SU-DHL-6 (cell line): ENCODE results near the gene EPHA3.

Experiments used
- H2AFZ ChIP-seq: fragments of 200-600 bp; sonication (generic); 2 replicates; pipeline ENCODE4 v1.6.1; 2014; ENCODE audit warnings: low read depth, mild to moderate bottlenecking, moderate library complexity, mixed read lengths, antibody characterized with exemption, low read length; ENCODE audit not compliant: severe bottlenecking
- H3F3A ChIP-seq: fragments of 200-600 bp; shearing (Covaris generic); 2 replicates; pipeline ENCODE4 v1.6.0; 2016; ENCODE audit warnings: antibody characterized with exemption, mild to moderate bottlenecking; ENCODE audit not compliant: insufficient read depth
- H3K27ac ChIP-seq: fragments of 200-600 bp; sonication (generic); 2 replicates; pipeline ENCODE4 v1.5.1; 2016; ENCODE audit warnings: low read depth, mild to moderate bottlenecking, low read length, moderate library complexity, mixed read lengths
- H3K27me3 ChIP-seq: fragments of 200-600 bp; sonication (generic), shearing (Covaris generic); 2 replicates; pipeline ENCODE4 v1.6.0; 2014; ENCODE audit warnings: mild to moderate bottlenecking, low read length
- H3K36me3 ChIP-seq: fragments of 200-600 bp; sonication (generic); 2 replicates; pipeline ENCODE4 v1.6.1; 2014; ENCODE audit warnings: mild to moderate bottlenecking, low read length, mixed read lengths
- H3K4me2 ChIP-seq: fragments of 300-600, 200-600 bp; shearing (Covaris generic), sonication (generic); 2 replicates; pipeline ENCODE4 v1.6.0; 2014; ENCODE audit warnings: low read length, low read depth, mild to moderate bottlenecking; ENCODE audit not compliant: poor library complexity, severe bottlenecking
- H3K4me3 ChIP-seq: fragments of 200-600 bp; sonication (generic); 2 replicates; pipeline ENCODE4 v1.5.1; 2014; ENCODE audit warnings: antibody characterized with exemption, low read length, mild to moderate bottlenecking, mixed read lengths; ENCODE audit not compliant: insufficient read depth, poor library complexity, severe bottlenecking
- H3K79me2 ChIP-seq: fragments of 200-600 bp; sonication (generic); 2 replicates; pipeline ENCODE4 v1.6.1; 2014; ENCODE audit warnings: mild to moderate bottlenecking, low read length, moderate library complexity; ENCODE audit not compliant: insufficient read depth
- H3K9ac ChIP-seq: fragments of 200-600 bp; sonication (generic); 2 replicates; pipeline ENCODE4 v1.7.0; 2014; ENCODE audit warnings: mild to moderate bottlenecking, low read length
- H3K9me2 ChIP-seq: fragments of 200-600 bp; sonication (generic); replicated peaks from 2 replicates; pipeline ENCODE4 v1.6.1; 2014; ENCODE audit warnings: low read length; ENCODE audit not compliant: insufficient read depth
- H3K9me3 ChIP-seq: fragments of 200-600 bp; sonication (generic); 2 replicates; pipeline ENCODE4 v1.6.1; 2014; ENCODE audit warnings: low read length, mixed read lengths; ENCODE audit not compliant: insufficient read depth
- H4K20me1 ChIP-seq: fragments of 200-600 bp; sonication (generic); 2 replicates; pipeline ENCODE4 v1.6.1; 2014; ENCODE audit warnings: low read depth, mild to moderate bottlenecking, antibody characterized with exemption, low read length, moderate library complexity, mixed read lengths
- CTCF ChIP-seq: fragments of 200-600 bp; sonication (generic); IDR thresholded peaks from one replicate; pipeline ENCODE4 v1.5.1; 2017; ENCODE audit warnings: antibody characterized with exemption, mild to moderate bottlenecking, low read length, moderate library complexity; ENCODE audit not compliant: insufficient read depth, poor library complexity, severe bottlenecking
- EZH2phosphoT487 ChIP-seq: fragments of 200-600 bp; sonication (generic), shearing (Covaris generic); conservative IDR thresholded peaks from 2 replicates; pipeline ENCODE4 v1.6.1; 2018; ENCODE audit warnings: mild to moderate bottlenecking, antibody characterized with exemption, low read length, moderate library complexity, mixed read lengths

Gene EPHA3

GRCh38 chr3:89107461-89108290 lies at the start of gene EPHA3:
EPHA3 (plus strand) TSS chr3:89107621; CDS start chr3:89107749, 128 bp downstream.
- no peak within 1 kb of the TSS for H3K9ac ChIP-seq
- no peaks in the 10 kb centered on the region for H3K27me3 ChIP-seq
- H3K27ac ChIP-seq = no peak within 1 kb of the TSS
- H3K4me3 ChIP-seq = no peak within 1 kb of the TSS
- H3K79me2 ChIP-seq = no peaks in the 10 kb centered on the region
- no peaks in the 10 kb centered on the region for H3K9me3 ChIP-seq
- H2AFZ ChIP-seq = no peak within 1 kb of the TSS
- no peaks in the 10 kb centered on the region for H4K20me1 ChIP-seq
- TF ChIP-seq CTCF = no peak
- no peak for TF ChIP-seq EZH2phosphoT487
- no peaks in the 10 kb centered on the region for H3F3A ChIP-seq
- no peaks in the 10 kb centered on the region for H3K36me3 ChIP-seq
- H3K4me2 ChIP-seq = no peak within 1 kb of the TSS
- H3K9me2 ChIP-seq = no peaks in the 10 kb centered on the region

GRCh38 chr3:89058371-89058770 lies 49.0 kb upstream of the EPHA3 start:
- TF ChIP-seq EZH2phosphoT487 (no peak), CTCF (no peak)
- no peaks in the 10 kb centered on the region for H3F3A ChIP-seq
- no peaks in the 10 kb centered on the region for H3K36me3 ChIP-seq
- no peaks in the 10 kb centered on the region for H3K9me2 ChIP-seq
- no peak overlapping the region for H2AFZ ChIP-seq
- H3K4me3 ChIP-seq = no peak overlapping the region
- H3K79me2 ChIP-seq = no peaks in the 10 kb centered on the region
- H3K4me2 ChIP-seq = no peak overlapping the region
- no peaks in the 10 kb centered on the region for H3K9me3 ChIP-seq
- H3K9ac ChIP-seq = no peak overlapping the region
- no peaks in the 10 kb centered on the region for H4K20me1 ChIP-seq
- no peak overlapping the region for H3K27ac ChIP-seq
- H3K27me3 ChIP-seq = no peaks in the 10 kb centered on the region

- no peaks in the 10 kb centered on the region for H3F3A ChIP-seq
- H3K4me2 ChIP-seq = no peak overlapping the region
- H3K4me3 ChIP-seq = no peak overlapping the region
- H3K9me2 ChIP-seq = no peaks in the 10 kb centered on the region
- no peak overlapping the region for H3K27ac ChIP-seq
- H2AFZ ChIP-seq = no peak overlapping the region
- H3K79me2 ChIP-seq = no peaks in the 10 kb centered on the region
- H3K9ac ChIP-seq = no peak overlapping the region
- TF ChIP-seq EZH2phosphoT487 = no peak
- no peak for TF ChIP-seq CTCF
- no peaks in the 10 kb centered on the region for H4K20me1 ChIP-seq
- H3K27me3 ChIP-seq = no peaks in the 10 kb centered on the region
- H3K9me3 ChIP-seq = no peaks in the 10 kb centered on the region
- H3K36me3 ChIP-seq = no peaks in the 10 kb centered on the region
Measured at GRCh38 chr3:89059211-89059925, 48.1 kb upstream of the EPHA3 start.
